Measurements from ENCODE around the gene RUNDC3A. TPM values are rescaled to one million over a fixed set of nuclear protein-coding genes. Genes with fewer than 3 reads are reported as not detected.

RUNDC3A gene
- total RNA-seq, 4 donors from 2014 or later = 0.84 TPM; not detected in 3

- TF ChIP-seq, protein P1, sequence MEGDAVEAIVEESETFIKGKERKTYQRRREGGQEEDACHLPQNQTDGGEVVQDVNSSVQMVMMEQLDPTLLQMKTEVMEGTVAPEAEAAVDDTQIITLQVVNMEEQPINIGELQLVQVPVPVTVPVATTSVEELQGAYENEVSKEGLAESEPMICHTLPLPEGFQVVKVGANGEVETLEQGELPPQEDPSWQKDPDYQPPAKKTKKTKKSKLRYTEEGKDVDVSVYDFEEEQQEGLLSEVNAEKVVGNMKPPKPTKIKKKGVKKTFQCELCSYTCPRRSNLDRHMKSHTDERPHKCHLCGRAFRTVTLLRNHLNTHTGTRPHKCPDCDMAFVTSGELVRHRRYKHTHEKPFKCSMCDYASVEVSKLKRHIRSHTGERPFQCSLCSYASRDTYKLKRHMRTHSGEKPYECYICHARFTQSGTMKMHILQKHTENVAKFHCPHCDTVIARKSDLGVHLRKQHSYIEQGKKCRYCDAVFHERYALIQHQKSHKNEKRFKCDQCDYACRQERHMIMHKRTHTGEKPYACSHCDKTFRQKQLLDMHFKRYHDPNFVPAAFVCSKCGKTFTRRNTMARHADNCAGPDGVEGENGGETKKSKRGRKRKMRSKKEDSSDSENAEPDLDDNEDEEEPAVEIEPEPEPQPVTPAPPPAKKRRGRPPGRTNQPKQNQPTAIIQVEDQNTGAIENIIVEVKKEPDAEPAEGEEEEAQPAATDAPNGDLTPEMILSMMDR (IDR thresholded peaks at IDR 0.05) = no peak
- DNase-seq (ENCODE audit: low spot score) (no peak), ATAC-seq (ENCODE audit: low FRiP score) (no peak)
Observed at GRCh38 chr17:44367231-44367979, 59.0 kb downstream of the RUNDC3A start.

Small RNA genes lying within 50 kb of the gene (small RNA-seq; reads per million reads assigned to genes)
- gene RF00012 (not detected), gene RN7SL507P (not detected), gene RNU6-453P (not detected)

Other genes starting within 250 kb of the RUNDC3A start
- gene LSM12, start 241.9 kb upstream of the RUNDC3A start, total RNA-seq = 10 to 100 TPM; 24.6 to 52.9 (median 47.4) TPM
- gene G6PC3, start 237.9 kb upstream of the RUNDC3A start, total RNA-seq = 10 to 100 TPM; 30.1 to 58.3 (median 39.0) TPM
- gene HDAC5, start 185.0 kb upstream of the RUNDC3A start, total RNA-seq = 10 to 100 TPM; 52.5 to 91.9 (median 62.4) TPM
- 1 to 10 TPM; 1.0 to 5.2 (median 1.5) TPM for gene HROB, start 166.7 kb upstream of the RUNDC3A start, total RNA-seq
- under 1 TPM in 1 of 4 donors, not detected in 3; 0.19 TPM for gene ASB16, start 137.9 kb upstream of the RUNDC3A start, total RNA-seq
- gene TMUB2, start 121.6 kb upstream of the RUNDC3A start, total RNA-seq = 10 to 100 TPM; 31.7 to 41.2 (median 35.8) TPM
- 10 to 100 TPM; 37.8 to 55.2 (median 45.0) TPM for gene ATXN7L3, start 108.7 kb upstream of the RUNDC3A start, total RNA-seq
- 10 to 100 TPM; 32.9 to 60.2 (median 41.2) TPM for gene UBTF, start 88.9 kb upstream of the RUNDC3A start, total RNA-seq
- 1 to 10 TPM in 1 of 4 donors, under 1 TPM in 3; 0.16 to 1.2 (median 0.56) TPM for gene SLC4A1, start 40.5 kb upstream of the RUNDC3A start, total RNA-seq
- 10 to 100 TPM; 46.0 to 75.7 (median 60.7) TPM for gene SLC25A39, start 16.2 kb downstream of the RUNDC3A start, total RNA-seq
- gene GRN, start 36.7 kb downstream of the RUNDC3A start, total RNA-seq = 100 to 1,000 TPM; 275 to 379 (median 316) TPM
- gene FAM171A2, start 55.3 kb downstream of the RUNDC3A start, total RNA-seq = 1 to 10 TPM in 1 of 4 donors, under 1 TPM in 3; 0.56 to 3.5 (median 0.95) TPM
- gene ITGA2B, start 81.0 kb downstream of the RUNDC3A start, total RNA-seq = 1 to 10 TPM in 2 of 4 donors, under 1 TPM in 2; 0.72 to 1.6 (median 1.0) TPM
- gene GPATCH8, start 194.8 kb downstream of the RUNDC3A start, total RNA-seq = 10 to 100 TPM; 25.7 to 58.5 (median 34.6) TPM
- gene FZD2, start 248.9 kb downstream of the RUNDC3A start, total RNA-seq = 1 to 10 TPM in 3 of 4 donors, under 1 TPM in 1; 0.74 to 2.4 (median 2.0) TPM